Measurements from ENCODE around the gene CYYR1. TPM values are rescaled to one million over a fixed set of nuclear protein-coding genes. Genes with fewer than 3 reads are reported as not detected.

CYYR1 gene
- total RNA-seq, 1 experiment from 2014 or later: 0.12 TPM

- Histone ChIP-seq H3K9me2 (ENCODE audit: insufficient read depth) (no peaks in the 10 kb centered on the region), H3K4me2 (ENCODE audit: low read length) (no peak overlapping the region), H3K9ac (ENCODE audit: low read length) (no peak overlapping the region), H4K20me1 (ENCODE audit: insufficient read depth) (no peaks in the 10 kb centered on the region), H3K36me3 (ENCODE audit: control insufficient read depth in 1 of 2, insufficient read depth in 2 of 2, low read length in 2 of 2) (no peaks in the 10 kb centered on the region), H3K4me3 (replicated peaks in 1 of 2; ENCODE audit: low read depth in 1 of 2, low read length in 2 of 2) (no peak overlapping the region), H3K27me3 (ENCODE audit: insufficient read depth, low read length) (no peaks in the 10 kb centered on the region), H3K9me3 (ENCODE audit: control insufficient read depth in 1 of 2, insufficient read depth in 1 of 2, low read depth in 1 of 2, low read length in 2 of 2) (no peaks in the 10 kb centered on the region; a peak in 1 of 4 replicates), H2AFZ (ENCODE audit: low read depth, low read length, poor library complexity, severe bottlenecking) (no peak overlapping the region), H3K4me1 (ENCODE audit: control insufficient read depth in 1 of 2, insufficient read depth in 2 of 2, low read length in 2 of 2) (no peaks in the 10 kb centered on the region), H3K79me2 (ENCODE audit: insufficient read depth, low read length) (no peaks in the 10 kb centered on the region), H3K27ac (ENCODE audit: low read depth, low read length) (no peak overlapping the region)
- no peak for DNase-seq (ENCODE audit: low read depth, low spot score)
- no peak for TF ChIP-seq POLR2AphosphoS5 (IDR thresholded peaks at IDR 0.05; ENCODE audit: low read depth, low read length)
- TF ChIP-seq ELF1 (IDR thresholded peaks at IDR 0.05; ENCODE audit: borderline replicate concordance, low read depth): no peak
- TF ChIP-seq CEBPB (IDR thresholded peaks at IDR 0.05; ENCODE audit: low read depth): no peak
- TF ChIP-seq POLR2A (IDR thresholded peaks at IDR 0.05; ENCODE audit: borderline replicate concordance, extremely low read depth, insufficient read depth, insufficient read length): no peak
- no peak for TF ChIP-seq ZNF274 (IDR thresholded peaks at IDR 0.05; ENCODE audit: low read depth, low read length)
- TF ChIP-seq FOSL1 (IDR thresholded peaks at IDR 0.05; ENCODE audit: low read depth): no peak
- TF ChIP-seq SIN3A (IDR thresholded peaks at IDR 0.05; ENCODE audit: low read depth): no peak
- TF ChIP-seq JUND (IDR thresholded peaks at IDR 0.05): no peak
- no peak for TF ChIP-seq RAD21 (IDR thresholded peaks at IDR 0.05; ENCODE audit: low read depth)
- no peak for TF ChIP-seq SP1 (IDR thresholded peaks at IDR 0.05; ENCODE audit: low read depth)
- TF ChIP-seq, protein P1, sequence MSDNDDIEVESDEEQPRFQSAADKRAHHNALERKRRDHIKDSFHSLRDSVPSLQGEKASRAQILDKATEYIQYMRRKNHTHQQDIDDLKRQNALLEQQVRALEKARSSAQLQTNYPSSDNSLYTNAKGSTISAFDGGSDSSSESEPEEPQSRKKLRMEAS (IDR thresholded peaks at IDR 0.05): no peak
- ChIA-PET CTCF (no interaction called here), RAD21 (ENCODE audit: low non-redundant PET in 1 of 2, low total read pairs in 2 of 2, uncharacterized antibody in 2 of 2, unreplicated experiment in 2 of 2) (no interaction called here), POLR2A (no interaction called here)
- no peak for ATAC-seq
- intact Hi-C loops (cut with micrococcal nuclease): no loop called here
- no TSS peak for BruUV-seq (replicated peaks)
These were observed 22.8 kb downstream of the CYYR1 start for GRCh38 chr21:26550326-26550725.

DNA sequence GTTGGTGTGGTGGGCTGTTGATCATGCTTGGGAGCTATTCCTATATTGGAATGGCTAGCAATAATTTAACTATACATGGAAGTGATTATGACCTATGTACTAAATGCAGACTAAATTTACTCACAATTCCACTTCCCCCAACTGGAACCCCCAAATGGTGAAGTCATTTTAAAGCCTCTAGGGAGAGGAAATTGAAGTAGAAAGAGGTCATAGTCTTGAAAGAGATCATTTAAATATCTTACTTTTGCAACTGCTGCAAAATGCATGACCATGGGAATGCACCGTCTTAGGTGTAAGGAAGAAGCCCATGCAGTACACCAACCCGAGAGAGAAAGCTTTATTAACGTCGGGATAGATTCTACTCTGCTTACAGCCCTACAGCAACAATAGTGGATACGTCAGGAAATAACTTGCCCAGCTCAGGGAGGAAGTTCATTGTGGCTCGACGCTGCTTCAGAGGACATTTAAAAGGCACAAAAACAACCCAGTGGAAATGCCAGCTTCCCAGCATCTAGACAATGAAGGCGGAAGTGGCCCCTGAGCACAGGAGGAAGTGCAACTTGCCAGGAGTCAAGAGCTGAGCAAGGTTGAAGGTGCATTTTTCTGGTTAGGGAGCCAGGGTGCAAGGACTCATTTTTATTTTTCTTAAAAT, 26.5 kb downstream of the CYYR1 start:
- Histone ChIP-seq H3K27ac (ENCODE audit: low read depth, low read length) (no peak overlapping the region), H3K36me3 (ENCODE audit: control insufficient read depth in 1 of 2, insufficient read depth in 2 of 2, low read length in 2 of 2) (no peaks in the 10 kb centered on the region), H3K4me2 (ENCODE audit: low read length) (no peak overlapping the region), H3K4me1 (ENCODE audit: control insufficient read depth in 1 of 2, insufficient read depth in 2 of 2, low read length in 2 of 2) (no peaks in the 10 kb centered on the region), H3K9ac (ENCODE audit: low read length) (no peak overlapping the region), H3K79me2 (ENCODE audit: insufficient read depth, low read length) (no peaks in the 10 kb centered on the region), H4K20me1 (ENCODE audit: insufficient read depth) (no peaks in the 10 kb centered on the region), H2AFZ (ENCODE audit: low read depth, low read length, poor library complexity, severe bottlenecking) (no peak overlapping the region), H3K27me3 (ENCODE audit: insufficient read depth, low read length) (no peaks in the 10 kb centered on the region), H3K9me2 (ENCODE audit: insufficient read depth) (no peaks in the 10 kb centered on the region), H3K9me3 (ENCODE audit: control insufficient read depth in 1 of 2, insufficient read depth in 1 of 2, low read depth in 1 of 2, low read length in 2 of 2) (no peaks in the 10 kb centered on the region), H3K4me3 (replicated peaks in 1 of 2; ENCODE audit: low read depth in 1 of 2, low read length in 2 of 2) (no peak overlapping the region)
- ChIA-PET POLR2A (no interaction called here), CTCF (no interaction called here), RAD21 (ENCODE audit: low non-redundant PET in 1 of 2, low total read pairs in 2 of 2, uncharacterized antibody in 2 of 2, unreplicated experiment in 2 of 2) (no interaction called here)
- TF ChIP-seq CEBPB (IDR thresholded peaks at IDR 0.05; ENCODE audit: low read depth): no peak
- no peak for TF ChIP-seq EZH2 (IDR thresholded peaks at IDR 0.05)
- TF ChIP-seq, protein P1 (IDR thresholded peaks at IDR 0.05): no peak
- no peak for TF ChIP-seq ZNF274 (IDR thresholded peaks at IDR 0.05; ENCODE audit: low read depth, low read length)
- TF ChIP-seq JUND (IDR thresholded peaks at IDR 0.05): no peak
- TF ChIP-seq SRF (IDR thresholded peaks at IDR 0.05; ENCODE audit: low read depth): no peak
- TF ChIP-seq POLR2A (IDR thresholded peaks at IDR 0.05; ENCODE audit: borderline replicate concordance, extremely low read depth, insufficient read depth, insufficient read length): no peak
- DNase-seq (ENCODE audit: low read depth, low spot score): no peak
- BruUV-seq (replicated peaks): no TSS peak
- intact Hi-C loops (cut with micrococcal nuclease): no loop called here
- no peak for ATAC-seq
